ENCODE results near the gene FXYD6.

The FXYD6 gene

DNA sequence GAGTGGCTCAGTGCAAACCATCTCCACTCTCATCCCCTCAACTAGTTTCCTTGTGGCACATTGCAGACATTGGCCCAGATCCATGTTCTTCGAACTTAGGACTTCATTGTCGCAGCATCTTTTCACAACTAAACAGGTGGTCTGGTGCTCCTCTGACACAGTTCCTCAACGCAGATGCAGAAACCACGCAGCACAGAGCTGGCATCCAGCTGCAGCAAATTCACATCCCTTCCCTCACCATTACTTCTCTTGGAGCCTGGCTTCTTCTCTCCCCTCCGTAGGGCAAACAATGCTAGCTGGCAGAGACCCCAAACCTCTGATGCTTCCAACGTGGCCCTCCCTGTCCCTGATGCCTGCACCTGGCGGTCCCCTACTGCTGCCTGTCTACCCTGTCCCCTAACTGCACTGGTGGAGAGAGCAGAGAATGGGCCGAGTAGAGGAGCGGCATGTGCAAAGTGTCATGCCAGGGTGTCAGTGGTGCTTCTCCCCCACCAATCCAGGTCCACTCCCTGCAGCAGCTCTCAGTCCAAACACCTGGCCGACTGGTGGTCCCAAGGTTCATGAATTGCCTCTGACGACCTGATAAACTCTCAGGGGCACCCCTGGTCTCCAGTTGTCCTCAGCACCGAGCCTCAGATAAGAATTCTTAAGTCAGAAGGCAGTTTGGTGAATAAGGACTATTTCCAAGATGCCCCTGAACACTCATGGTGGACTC is 34.6 kb upstream of the FXYD6 start:
- no peak overlapping the region for H3K4me3 ChIP-seq (ENCODE audit: low read depth, low read length)
- TF ChIP-seq, protein P1, sequence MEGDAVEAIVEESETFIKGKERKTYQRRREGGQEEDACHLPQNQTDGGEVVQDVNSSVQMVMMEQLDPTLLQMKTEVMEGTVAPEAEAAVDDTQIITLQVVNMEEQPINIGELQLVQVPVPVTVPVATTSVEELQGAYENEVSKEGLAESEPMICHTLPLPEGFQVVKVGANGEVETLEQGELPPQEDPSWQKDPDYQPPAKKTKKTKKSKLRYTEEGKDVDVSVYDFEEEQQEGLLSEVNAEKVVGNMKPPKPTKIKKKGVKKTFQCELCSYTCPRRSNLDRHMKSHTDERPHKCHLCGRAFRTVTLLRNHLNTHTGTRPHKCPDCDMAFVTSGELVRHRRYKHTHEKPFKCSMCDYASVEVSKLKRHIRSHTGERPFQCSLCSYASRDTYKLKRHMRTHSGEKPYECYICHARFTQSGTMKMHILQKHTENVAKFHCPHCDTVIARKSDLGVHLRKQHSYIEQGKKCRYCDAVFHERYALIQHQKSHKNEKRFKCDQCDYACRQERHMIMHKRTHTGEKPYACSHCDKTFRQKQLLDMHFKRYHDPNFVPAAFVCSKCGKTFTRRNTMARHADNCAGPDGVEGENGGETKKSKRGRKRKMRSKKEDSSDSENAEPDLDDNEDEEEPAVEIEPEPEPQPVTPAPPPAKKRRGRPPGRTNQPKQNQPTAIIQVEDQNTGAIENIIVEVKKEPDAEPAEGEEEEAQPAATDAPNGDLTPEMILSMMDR (conservative IDR thresholded peaks at IDR 0.05; ENCODE audit: low read depth, low read length) = no peak
- no peak for DNase-seq (ENCODE audit: low read depth)

DNA sequence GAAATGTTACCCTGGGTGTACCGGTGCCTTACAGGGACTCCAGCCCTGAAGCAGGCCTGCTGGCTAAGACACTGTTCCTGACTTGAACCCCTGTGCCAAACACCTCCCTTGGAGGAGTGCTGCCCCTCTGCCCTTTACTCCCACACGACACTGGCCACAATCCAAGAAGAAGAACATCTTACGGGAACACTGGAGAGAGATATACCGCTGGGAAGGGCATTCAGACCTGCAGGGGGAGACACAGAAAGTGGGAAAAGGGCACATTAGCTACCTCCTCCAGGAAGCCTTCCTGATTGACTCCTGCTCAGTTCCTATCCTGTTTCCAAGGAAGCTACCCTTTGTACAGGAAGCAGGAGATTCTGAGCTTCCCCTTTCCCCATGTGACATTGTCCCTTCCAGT is 34.1 kb upstream of the FXYD6 start:
- no peak overlapping the region for H3K4me3 ChIP-seq (ENCODE audit: low read depth, low read length)
- TF ChIP-seq, protein P1 (conservative IDR thresholded peaks at IDR 0.05; ENCODE audit: low read depth, low read length) = no peak
- no peak for DNase-seq (ENCODE audit: low read depth)

DNA sequence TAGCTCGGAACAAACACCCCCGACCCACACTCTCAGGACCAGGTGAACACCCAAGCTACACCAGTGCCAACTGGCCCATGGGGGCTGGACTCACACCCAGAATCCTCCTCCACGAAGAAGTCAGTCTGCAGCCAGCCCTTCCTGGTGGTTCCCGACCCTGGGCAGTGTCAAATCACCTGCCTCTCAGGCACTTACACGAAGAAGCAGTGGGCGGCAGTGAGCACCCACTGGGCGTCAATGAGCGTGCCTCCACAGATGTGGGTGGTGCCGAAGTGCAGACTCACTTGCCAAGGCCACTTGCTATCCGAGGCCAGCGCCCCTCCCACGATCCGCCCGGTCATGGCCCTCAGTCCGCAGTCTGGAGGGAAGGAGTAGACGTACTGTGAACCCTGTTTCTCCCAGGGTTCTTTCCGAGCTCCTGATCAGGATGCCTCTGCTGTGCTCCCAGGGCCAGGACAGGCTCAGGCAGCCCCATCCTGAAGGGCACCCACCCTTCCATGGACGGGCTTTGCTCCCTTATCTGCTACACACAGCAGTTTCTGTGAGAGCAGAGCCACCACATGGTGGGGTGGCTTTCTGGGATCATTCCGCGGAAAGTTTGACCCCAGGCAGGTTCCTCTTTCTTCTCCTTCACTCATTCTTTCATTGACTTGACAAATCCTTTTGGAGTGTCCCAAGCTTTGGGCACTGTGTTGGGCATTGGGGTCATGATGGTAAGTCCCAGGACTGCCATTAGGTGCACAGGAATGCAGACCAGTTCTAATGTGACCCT is 33.3 kb upstream of the FXYD6 start:
- DNase-seq (ENCODE audit: low read depth) = no peak
- no peak overlapping the region for H3K4me3 ChIP-seq (ENCODE audit: low read depth, low read length)
- TF ChIP-seq, protein P1 (conservative IDR thresholded peaks at IDR 0.05; ENCODE audit: low read depth, low read length) = no peak

DNA sequence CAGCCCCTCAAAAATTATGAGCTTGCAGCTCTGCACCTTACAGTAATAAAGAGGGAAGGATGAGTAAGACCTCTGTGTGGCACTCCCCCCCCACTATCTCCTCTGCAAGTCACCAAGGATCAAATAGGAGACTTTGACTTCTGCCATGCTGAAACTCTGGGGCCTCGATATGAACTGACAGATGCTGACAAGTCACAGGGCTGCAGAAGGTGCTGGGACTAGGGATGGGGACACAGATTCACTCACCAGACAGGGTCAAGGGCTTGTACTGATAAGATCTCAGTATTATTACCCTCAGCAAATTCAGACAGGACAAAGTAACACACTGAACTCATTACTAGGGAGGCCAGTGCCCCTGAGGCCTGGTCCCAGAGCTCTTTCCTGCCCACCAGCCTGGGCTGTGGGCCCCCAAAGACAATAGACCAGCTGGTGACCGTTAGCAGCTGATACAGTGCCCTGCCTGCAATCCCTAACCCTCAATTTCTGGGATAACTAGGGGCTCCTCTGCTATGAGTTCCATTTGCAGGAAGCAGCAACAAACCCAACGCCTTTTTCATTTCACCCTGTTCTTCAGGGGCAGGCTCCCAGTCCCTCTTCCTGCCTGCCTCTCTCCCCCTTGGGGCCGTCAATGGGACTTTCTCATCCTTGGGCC is 32.6 kb upstream of the FXYD6 start:
- TF ChIP-seq, protein P1 (conservative IDR thresholded peaks at IDR 0.05; ENCODE audit: low read depth, low read length) = no peak
- DNase-seq (ENCODE audit: low read depth) = no peak

DNA sequence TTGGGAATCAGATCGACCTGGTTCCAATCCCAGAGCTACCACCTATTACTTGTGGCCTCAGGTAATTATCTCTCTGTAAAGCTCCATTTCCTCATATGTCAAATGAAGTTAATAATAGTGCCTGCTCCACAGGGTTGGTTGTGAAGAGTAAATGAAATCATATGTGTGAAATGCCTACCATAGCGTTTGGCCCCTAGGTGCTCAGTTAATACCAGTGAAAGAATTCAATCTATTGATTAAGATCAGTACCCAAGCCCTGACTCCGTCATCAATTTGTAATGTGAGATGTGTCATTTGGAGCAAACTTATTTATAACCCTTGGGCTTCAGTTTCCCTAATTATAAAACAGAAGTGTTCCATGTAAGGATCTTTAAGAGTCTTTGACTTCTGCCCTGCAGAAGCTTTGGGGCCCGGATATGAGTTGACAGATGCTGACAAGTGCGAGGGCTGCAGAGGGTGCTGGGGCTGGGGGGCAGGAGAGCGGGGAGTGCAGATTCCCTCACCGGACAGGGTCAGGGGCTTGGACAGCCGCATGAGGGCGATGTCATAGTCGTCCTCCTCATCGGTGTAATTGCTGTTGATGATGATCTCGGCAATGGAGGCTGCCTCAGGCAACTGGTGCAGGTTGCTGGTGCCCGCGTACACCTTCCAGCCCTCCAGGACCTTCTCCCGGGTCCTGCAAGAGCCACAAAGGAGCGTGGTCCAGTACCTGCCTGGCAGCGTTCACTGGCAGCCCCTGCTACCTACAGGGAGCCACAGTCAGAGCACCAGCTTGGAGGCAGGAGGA is 31.8 kb upstream of the FXYD6 start:
- TF ChIP-seq, protein P1 (conservative IDR thresholded peaks at IDR 0.05; ENCODE audit: low read depth, low read length) = no peak
- H3K4me3 ChIP-seq (ENCODE audit: low read depth, low read length) = no peak overlapping the region

More for the DNA sequence above, 32.6 kb upstream of the FXYD6 start:
- H3K4me3 ChIP-seq (ENCODE audit: low read depth, low read length) = no peak overlapping the region

DNA sequence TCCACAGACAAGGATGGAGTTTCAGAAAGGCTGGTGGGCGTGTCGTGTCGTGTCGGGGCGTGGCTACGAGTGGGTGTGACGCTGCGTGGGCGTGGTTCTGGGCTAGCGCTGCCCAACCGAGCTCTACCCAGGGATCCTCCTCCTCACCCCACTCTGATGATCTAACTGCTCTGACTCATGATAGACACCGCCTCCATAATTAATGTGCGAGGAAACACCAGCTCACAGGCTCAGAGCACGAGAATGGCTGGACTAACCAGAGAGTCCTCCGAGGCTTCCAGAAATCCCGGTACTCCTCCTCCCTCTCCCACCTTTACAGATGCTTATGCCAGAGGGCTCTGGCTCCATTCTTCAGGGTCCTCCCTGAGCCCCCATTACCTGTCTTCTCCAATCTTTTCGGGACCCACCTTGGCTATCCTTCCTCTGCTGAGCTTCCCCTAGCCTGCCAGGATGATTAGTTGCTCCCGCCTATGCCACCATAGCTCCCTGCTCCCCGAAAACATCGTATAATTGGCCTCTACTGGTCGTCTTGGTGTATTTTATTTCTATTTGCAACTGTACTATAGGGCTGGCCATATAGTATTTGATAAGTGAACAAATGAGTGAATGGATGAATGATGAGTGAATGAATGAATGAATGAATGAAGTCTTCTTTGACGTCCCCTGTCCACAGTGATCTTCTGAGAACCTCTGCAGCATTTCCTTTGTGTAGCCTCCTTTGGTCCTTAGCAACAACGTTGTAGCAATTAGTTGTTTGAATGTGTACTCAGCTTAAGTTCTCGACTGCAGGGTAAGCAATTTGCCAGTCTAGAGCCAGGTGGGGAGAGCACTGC is 31.0 kb upstream of the FXYD6 start:
- no peak overlapping the region for H3K4me3 ChIP-seq (ENCODE audit: low read depth, low read length)
- DNase-seq (ENCODE audit: low read depth) = peak; percentile 95
- TF ChIP-seq, protein P1 (conservative IDR thresholded peaks at IDR 0.05; ENCODE audit: low read depth, low read length) = no peak

More for the DNA sequence above, 31.8 kb upstream of the FXYD6 start:
- no peak for DNase-seq (ENCODE audit: low read depth)
